NCI-H2196 treated with DMSO at 0.1 percent for 48 hours (cell line): ENCODE data around the gene KLF7.

ENCODE experiments used
- DNase-seq: peaks from one replicate; lab custom pipeline; 2025; ENCODE audit not compliant: unreplicated experiment; lab: John Stamatoyannopoulos, UW

KLF7 gene

DNA sequence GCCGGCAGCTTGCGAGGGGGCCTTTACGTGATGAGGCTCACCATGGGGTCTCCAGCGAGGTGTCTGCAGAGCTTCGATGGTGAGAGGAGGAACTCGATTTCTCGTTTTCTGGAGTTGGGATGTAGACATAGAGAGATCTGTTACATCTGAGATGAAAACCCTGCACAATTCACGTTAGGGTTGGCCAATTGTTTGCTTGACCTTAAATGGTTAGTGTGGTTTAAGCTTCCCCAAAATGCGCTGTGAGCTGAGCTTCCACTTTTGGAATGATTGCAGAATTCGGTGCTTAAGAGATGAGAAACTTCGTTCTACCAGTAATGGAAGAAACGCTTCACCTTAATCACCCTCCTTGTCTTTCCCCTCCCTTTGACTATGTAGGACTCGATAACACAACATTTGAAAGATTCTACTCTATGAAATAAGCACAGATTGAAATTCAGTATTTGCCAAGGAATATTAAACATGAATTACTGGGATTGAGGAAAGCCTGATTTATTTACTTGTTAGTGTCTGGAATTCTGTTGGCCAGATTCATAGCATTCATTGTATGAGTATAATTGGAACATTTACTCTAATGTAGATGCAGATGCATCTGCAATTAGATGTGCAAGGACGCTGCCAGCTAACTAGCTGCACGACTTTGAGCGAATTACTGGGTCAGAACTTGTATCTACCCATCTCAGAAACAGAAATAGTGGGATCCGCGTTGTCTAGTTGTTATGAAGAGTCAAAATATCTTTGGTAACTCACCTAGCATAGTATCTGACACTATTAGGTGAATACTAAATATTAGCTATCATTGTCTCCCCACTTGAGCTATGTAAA is 1.6 kb upstream of the KLF7 start:
- DNase-seq = peak; percentile 67

DNA sequence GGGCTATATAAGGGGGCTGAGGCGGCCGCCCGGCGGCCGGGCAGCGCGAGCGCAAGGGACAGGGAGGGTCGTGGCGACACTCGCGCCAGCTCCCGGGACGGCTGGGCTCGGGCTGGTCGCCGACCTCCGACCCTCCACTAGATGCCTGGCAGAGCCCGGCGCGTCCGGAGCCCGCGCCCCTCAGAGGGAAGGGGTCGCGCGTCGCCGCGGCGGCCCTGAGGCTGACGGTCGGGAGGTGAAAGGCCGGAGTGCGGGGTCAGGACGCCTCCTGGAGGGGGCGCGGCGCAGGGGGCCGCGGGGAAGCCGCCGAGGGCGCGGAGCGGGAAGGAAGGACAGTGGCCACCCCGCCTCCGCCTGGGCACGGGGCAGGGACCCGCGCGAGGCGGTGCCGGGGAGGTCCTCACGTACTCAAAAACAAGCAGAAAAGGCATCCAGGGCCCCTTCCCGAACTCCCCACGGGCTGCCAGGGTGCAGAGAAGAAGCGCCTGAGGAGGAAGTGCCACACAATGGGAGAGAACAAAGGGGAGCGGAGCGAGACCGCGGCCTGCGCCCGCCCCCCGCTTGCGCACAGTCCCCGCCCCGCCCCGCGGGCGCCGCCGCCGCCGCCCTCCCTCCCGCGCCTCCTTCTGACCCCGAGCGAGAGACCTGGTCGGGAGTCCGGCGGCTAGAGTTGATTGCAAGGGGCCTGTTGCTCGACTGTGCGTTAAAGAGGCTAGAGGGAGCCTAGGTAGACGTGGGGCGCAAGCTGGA is 776 bp upstream of the KLF7 start:
- peak; percentile 74 for DNase-seq

DNA sequence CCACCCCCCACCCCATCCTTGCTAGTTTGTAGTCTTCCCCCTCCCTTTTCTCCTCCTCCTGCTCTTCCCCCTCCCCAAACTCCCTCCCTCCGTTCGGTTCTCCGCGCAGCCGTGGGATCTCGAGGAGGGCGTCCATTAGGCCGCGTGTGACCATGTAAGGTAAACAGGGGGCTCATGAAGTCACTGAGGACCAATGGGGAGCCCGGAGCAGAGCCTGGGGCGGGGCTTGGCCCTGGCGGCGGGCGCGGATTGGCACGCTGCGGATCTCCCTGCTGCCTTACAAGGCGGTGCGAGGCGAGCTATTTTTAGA is 246 bp upstream of the KLF7 start:
- peak; percentile 98 for DNase-seq

DNA sequence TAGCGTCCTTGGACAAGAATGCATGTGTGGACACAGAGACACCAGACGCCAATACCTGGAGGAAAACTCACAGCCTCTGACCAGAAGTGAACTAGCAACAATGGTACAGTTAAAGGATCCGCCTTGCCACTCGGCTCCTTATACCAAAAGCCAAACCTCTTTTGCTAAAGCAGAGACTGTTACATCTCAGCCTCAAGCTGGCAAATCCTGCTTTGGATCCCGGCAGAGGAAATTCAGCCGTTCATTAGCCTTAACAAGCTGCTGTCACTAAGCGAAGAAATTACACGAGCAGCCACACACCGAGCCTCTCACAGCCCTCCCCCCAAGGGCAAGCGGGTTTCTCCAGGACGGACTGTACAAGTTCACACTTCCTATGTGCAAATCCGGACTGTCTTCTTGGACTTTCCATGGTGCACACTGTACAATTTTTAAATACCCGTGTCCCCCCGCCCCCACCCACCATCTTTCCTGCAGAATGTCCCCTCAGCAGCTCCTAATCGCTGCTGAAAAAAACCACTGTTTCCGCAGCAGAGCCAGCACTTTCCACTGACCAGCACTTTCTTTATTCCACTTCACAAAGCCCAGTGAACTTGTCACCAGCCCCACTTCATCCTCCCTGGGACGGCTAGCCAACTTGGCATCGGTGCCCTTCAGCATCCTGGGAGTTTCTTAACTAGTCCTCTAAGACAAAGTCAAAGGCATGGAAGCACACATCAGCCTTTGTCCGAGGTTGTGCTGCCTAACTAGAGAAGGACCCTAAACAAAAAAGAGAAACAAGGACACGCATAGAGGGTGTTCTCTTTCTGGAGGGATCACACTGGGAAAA is 1.5 kb downstream of the KLF7 start:
- DNase-seq = no peak

DNA sequence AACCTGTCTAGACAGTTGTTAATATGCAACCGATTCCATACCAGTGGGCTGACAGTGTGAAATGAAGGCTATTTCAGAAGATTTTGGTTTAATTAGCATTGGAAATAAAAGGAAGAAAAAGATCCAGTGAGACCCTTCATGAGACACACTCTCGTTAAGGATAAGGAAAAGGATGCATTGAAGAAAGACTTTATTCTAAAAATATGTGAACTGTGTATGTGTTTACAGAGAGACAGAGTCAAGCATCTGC is 2.1 kb downstream of the KLF7 start:
- no peak for DNase-seq

DNA sequence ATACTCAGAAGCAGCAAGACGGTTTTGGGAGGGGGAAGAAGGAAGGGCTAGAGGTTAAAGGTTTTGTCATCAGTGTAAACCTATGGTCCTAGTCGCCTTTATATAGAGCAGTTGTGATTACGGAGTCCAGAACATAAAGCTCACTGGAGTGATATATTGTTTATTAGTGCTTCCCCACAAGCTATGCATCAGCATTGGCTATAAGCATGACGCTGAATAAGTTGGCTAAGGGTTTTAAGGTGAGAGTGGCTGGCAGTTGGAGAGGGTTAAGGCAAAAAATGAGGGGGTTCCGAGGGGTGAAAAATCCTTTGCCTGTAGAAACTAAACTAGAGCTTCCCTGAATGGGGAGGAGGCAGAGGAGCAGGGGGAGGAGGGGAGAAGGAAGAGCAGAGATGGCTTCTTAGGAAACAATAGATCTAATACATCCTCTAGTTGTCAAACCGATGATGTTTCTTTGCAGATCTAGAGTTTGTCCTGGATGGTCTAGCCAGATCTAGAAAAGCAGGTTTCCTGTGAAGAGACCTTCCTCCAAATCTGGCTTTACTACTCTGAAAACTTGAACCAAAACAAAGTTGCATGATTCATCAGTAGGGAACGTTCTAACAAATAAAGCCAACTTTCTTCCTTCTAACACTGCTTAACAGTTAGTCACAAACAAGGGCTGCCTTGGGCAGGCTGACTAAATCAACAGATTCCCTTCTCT is 2.5 kb downstream of the KLF7 start:
- no peak for DNase-seq

DNA sequence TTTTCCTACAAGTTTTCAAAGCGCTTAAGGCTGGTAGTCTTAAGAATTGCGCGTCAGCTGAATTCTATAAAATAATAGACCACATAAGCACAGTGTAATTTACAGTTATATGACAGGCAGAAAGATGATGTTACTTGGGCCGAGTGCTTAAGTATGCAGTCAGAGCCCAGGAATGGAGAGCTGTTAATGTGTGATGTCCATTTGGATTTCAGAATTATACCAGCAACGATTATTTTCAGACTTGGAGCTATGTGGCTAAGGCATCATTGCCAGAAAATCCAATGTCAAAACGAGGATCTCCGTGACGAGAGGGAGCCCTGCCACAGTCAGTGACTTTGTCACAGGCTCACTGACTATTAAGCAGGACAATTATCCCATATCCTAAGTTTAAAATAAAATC is 3.4 kb downstream of the KLF7 start:
- DNase-seq = no peak

DNA sequence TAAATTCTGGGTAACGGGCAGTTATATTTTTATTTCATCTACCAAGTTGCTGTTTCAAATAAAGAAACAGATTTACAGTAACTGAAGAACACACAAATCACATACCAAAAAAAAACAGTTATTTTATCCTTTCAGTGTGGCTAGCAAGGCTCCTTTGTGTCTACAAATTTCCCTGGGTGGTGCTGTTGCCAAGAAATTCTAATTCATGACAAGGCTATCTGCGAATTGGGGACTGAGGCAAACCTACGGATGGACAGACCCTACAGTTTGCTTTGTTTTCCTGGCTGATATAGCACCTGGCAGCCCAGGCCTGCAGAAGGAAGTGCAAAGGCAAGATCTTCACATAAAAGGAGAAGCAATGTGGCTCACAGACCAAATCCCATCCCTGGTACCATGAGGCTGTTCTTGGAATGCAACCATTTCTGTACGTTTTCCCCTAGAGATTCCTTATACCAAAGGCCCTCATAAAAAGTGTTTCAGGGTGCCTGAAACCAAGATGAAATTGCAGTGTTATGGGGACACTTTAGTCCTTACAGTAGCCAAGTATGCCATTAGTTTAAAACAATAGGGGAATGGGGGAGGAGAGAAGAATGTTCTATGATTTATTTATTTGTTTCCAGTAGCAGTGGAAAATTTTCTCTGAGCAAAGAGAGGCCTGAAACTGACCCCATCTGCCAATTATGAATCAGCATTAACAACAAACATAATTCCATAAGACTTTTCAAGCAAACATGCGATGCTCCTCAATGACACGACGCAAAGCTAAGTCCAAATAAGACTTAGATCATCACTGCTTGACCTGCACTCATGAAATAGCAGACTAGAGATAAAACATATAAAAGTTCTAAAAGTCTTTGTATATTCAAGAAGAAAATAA is 4.3 kb downstream of the KLF7 start:
- no peak for DNase-seq

DNA sequence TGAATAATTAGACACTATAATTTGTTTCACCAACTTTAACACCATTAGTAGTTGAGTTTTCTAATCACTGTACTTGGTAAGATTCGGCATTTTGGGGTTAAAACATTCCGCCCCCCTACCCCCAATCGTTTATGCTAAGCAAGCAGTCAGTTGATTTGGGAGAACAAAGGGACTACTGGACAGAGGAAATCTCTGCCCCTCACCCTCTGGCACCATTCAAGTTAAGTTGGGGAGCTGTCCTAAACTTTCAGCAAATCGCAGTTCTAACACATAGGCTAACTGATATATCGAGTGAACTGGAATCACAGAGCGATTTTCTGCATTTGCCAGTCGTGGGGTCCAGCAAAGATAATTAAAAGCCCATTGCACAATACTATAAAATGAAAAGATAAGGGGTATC is 5.6 kb downstream of the KLF7 start:
- DNase-seq = no peak

DNA sequence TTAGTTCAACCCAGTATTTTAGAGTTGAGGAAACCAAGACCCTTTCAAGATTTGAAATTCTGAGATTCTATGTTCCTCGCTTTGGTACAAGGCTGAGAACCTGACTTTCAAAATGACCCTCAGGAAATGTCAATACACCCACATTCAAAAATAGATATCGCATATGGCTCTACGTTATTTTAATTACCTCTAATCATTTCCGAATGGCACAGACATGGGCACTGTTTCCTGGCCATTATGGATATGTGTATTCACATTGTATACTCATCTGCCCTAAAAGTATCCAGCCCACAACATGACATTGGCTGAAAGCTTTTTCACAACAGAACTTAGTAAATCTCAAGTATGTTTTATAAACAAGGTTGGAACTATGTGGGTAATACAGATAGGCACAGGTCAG is 6.7 kb downstream of the KLF7 start:
- no peak for DNase-seq

DNA sequence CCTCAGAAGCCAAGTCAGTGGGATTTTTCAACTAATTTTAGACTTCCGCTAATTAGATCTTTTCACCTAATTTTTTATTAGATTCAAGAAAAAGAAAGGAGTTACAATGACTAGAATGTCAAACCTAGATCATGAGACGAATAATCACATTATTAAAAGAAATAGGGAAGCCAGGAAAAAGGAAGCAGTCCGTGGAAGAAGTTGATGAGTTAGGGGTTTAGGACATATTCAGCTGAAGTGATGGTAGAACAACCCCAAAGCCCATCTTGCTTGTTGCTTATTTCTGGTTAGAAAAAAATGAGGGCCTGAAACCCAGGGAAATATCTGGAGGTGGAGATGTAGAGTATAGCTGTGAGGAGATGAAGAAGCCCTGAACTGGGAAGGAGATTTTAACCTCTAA is 8.0 kb downstream of the KLF7 start:
- DNase-seq = no peak

DNA sequence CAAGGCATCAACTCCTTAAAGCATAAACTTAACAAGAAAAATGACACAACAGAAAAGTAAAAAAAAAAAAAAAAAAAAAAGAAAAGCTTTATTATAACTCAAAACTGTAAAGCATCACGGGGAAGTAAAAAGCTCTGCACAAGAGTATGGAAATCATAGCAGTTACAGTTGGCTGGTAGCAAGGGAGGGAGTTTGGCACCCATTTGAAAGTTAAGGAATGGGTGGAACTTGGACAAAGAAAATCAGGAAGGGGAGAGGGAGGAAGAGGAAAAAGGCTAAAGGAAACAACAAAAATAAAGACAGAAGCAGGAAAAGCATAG is 8.6 kb downstream of the KLF7 start:
- no peak for DNase-seq

DNA sequence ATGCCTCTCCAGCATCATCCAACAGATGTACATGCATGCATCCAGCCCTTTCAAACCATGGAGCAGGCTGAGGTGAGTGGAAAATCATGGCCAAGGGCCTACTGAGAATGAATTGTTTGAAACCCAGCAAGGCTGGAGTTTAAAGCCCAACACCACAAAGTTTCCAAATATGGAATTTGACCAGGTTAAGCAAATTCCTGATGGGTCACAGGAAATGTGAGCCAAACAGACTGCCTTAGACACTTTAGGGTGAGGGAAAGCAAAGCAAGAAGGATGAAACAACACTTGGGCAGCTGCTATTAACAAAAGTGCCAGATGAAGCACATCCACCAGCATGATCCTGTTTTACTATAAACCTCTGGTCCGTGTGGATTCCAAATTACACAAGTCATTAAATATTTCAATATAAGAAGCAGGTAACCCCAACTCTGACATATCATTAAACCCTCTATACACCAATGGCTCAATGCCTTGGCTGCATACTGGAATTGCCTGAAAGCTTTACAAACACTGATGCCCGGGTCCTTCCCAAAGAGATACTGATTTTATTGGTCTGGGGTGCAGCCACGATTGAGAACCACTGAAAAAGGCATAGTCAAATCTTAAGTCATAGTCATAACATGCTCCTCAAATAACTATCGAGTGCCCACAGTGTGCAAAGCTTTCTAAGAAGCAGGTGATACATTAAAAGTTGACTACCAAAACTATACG is 9.1 kb downstream of the KLF7 start:
- DNase-seq = no peak

DNA sequence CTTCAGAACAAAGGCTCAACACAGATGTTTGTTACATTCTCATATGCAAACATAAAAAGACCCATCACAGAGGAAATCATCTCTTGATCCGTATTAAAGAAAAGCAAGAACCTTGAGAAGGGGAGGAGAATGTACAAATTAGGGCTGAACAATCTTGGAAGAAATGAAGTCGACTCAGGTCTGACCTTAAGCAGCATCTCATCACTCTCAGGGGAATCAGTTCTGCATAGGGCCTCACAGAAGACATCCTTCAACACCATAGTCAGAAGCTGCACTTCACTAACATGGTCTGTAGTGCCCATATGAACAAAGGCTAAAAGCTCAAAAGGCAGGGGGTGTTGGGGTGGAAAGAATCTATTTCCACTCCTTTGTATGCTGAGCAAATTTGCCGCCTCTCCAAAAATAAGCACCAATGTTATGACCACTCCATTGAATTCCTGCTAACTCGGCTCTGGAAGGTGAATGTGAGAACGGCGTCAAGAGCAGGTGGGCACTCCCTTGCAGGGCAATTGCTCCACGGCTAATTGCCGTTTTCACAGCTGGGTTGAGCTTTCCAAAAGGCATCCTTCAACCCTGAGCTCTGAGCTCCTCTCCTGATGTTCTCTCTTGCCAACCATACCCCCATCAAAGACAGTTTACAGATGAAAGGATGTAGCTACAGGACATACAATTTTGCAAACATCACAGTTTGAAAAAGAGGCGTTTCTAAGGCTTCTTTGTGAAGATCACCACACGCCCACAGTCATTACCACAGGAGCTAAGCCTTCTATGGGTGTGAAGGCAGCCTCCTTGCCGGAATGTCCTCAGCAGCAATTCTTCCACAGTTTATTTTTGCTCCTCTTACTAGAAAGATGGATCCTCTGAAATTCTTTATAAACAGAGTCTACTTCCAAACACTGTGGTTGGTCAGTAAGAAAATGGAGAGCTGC is 10.0 kb downstream of the KLF7 start:
- DNase-seq = no peak

DNA sequence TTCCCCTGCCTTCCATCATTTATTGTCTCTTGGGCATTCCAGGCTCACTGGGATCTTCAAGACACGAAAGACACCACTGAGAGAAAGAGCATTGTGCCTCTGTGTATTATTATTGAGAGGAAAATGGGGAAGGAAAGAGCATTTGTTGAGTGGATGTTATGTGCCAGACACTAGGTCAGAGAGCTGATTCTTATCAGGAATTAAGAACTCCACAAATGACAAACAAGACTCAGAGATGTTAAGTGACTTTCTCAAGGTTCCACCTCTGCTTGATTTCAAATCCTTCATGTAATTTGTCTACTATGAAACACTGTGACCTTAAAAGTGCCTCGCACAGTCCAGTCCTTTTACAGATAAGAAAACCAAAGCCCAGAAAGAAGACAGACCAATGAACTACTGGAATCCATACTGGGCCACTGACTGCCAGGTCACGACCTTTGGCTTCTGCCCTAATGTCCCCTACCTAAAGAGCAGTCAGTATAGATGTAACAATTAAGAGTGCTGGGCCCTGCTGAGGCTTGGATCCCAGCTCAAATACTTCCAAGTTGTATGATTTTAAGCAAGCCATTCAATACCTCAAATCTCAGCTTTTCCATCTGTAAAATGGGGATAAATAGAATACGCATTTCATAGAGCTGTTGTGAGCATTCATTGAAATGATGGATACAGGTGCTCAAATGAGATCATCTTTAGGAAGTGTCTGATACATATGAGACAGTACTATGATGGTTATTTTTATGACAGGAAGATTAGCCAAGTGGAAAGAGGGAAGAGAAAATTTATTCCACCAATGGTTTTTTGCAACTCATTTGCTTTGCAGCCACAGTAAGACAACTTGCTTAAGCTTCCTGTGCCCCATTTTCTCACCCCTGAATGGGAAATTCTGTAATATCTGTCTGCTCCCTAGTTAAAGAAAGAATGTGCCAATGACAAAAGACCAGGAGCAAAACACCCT is 10.9 kb downstream of the KLF7 start:
- DNase-seq = no peak

DNA sequence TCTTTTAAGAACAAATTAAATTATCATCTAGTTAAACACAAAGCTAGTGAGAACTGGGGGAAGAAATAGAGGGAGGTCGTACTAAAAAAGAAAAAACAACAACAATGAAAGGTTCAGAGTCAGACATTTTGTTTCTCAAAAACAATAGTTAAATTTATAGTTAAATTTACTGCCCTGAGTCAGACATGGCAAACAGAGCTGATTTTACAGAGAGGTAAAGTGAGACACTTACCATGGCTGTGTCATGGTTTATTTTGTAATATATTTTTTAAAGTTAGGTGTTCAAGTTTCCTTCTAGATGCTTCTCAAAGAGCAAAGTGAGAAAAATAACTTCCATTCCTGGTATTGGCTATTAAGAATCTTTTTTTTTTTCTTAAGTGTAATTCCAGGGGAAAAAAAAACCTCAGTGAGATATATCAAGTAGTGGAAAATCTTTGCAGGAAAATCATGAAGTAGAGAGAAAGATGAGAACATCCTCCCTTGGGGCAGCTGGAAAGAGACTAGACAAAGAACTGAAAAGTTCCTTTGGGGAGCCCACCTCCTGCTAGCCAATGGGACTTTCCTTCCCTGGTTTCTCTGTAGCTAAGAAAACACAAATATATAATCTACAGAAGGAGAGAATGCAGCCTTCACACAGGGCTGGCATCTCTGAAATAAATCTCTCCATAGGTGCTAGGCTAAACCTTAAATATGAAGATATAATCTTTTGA is 12.3 kb downstream of the KLF7 start:
- DNase-seq = no peak

DNA sequence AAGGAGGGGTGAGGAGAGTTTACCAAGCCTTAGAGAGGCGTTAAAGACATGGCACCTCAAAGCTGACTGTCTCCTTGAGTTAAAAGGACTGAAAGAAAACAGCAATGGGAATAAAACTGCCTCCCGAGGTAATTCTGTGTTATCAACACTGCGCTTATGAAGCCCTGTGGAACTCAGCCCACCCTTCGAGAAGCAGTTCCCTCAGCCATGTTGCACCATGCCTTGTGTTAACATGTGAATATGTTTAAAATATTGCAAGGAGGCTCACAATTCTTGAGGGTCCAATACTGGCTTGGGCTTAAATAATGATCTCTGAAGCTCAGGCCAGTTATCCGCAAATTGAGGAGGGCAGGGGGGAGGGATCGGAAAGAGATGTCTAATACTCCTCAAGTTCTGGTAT is 14.7 kb downstream of the KLF7 start:
- no peak for DNase-seq
